ENCODE results near the gene PDE7B.

- TF ChIP-seq EZH2phosphoT487 (IDR thresholded peaks at IDR 0.05; ENCODE audit: borderline replicate concordance, low read length) (no peak), EZH2 (IDR thresholded peaks at IDR 0.05; ENCODE audit: low read length, unreplicated experiment) (no peak)
- TF ChIP-seq, protein P1, sequence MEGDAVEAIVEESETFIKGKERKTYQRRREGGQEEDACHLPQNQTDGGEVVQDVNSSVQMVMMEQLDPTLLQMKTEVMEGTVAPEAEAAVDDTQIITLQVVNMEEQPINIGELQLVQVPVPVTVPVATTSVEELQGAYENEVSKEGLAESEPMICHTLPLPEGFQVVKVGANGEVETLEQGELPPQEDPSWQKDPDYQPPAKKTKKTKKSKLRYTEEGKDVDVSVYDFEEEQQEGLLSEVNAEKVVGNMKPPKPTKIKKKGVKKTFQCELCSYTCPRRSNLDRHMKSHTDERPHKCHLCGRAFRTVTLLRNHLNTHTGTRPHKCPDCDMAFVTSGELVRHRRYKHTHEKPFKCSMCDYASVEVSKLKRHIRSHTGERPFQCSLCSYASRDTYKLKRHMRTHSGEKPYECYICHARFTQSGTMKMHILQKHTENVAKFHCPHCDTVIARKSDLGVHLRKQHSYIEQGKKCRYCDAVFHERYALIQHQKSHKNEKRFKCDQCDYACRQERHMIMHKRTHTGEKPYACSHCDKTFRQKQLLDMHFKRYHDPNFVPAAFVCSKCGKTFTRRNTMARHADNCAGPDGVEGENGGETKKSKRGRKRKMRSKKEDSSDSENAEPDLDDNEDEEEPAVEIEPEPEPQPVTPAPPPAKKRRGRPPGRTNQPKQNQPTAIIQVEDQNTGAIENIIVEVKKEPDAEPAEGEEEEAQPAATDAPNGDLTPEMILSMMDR (conservative IDR thresholded peaks at IDR 0.05; ENCODE audit: low read depth, low read length) = no peak
Observed at GRCh38 chr6:136093835-136094234, 242.3 kb downstream of the PDE7B start.
